SK-N-SH (cell line): ENCODE measurements around the gene ABCC5. TPM values are rescaled to one million over a fixed set of nuclear protein-coding genes. Genes with fewer than 3 reads are reported as not detected.

Experiments
- CTCF ChIA-PET: fragments of 300-600, 350-600 bp; formaldehyde crosslinking; extraction: SDS; loops from one replicate; lab custom pipeline; 2021; lab: Yijun Ruan, JAX
- POLR2A ChIA-PET: fragments of 350-600 bp; sonication (Branson Sonifier 250); formaldehyde crosslinking; extraction: SDS; loops from one replicate; lab custom pipeline; 2020; ENCODE audit warnings: antibody characterized with exemption, inconsistent platforms; lab: Yijun Ruan, JAX
- DNase-seq: peaks from one replicate; pipeline ENCODE4 v3.0.0; 2012
- H2AFZ ChIP-seq: fragments of 200-600 bp; sonication (generic); 2 replicates; pipeline ENCODE4 v1.8.1; 2016; ENCODE audit warnings: antibody characterized with exemption, mild to moderate bottlenecking, low read depth
- H3F3A ChIP-seq: fragments of 200-600 bp; sonication (generic); replicated peaks from 2 replicates; pipeline ENCODE3; 2016; ENCODE audit warnings: antibody characterized with exemption, mild to moderate bottlenecking; ENCODE audit not compliant: insufficient read depth
- H3K27ac ChIP-seq, 2 experiments: fragments of 200-500 bp in 1 of 2; fragments of 200-600 bp in 1 of 2; sonication (Bioruptor generic) in 1 of 2; sonication (generic), shearing (Covaris generic) in 1 of 2; 2 replicates each; pipeline versions ENCODE4 v1.5.1 to v1.6.1; 2014 to 2016; ENCODE audit warnings: low read depth in 2 of 2, inconsistent platforms in 1 of 2, low read length in 1 of 2, mild to moderate bottlenecking in 1 of 2, mixed read lengths in 1 of 2
- H3K27me3 ChIP-seq: fragments of 200-600 bp; sonication (generic), shearing (Covaris generic); 2 replicates; pipeline ENCODE4 v1.6.1; 2016; ENCODE audit warnings: mixed run types; ENCODE audit not compliant: insufficient read depth
- H3K36me3 ChIP-seq, 2 experiments: fragments of 200-500 bp in 1 of 2; fragments of 200-600 bp in 1 of 2; sonication (Bioruptor generic) in 1 of 2; sonication (generic) in 1 of 2; replicated peaks in 1 of 2; 2 replicates each; pipeline versions ENCODE3 to v1.5.1; 2014 to 2016; ENCODE audit warnings: low read length in 1 of 2, mild to moderate bottlenecking in 1 of 2; ENCODE audit not compliant: insufficient read depth in 2 of 2, control insufficient read depth in 1 of 2
- H3K4me1 ChIP-seq, 2 experiments: fragments of 200-500 bp in 1 of 2; fragments of 200-600 bp in 1 of 2; sonication (Bioruptor generic) in 1 of 2; sonication (generic), shearing (Covaris generic) in 1 of 2; 2 replicates each; pipeline versions ENCODE4 v1.5.1 to v1.6.1; 2014 to 2016; ENCODE audit warnings: low read depth in 1 of 2, low read length in 1 of 2, mixed run types in 1 of 2; ENCODE audit not compliant: insufficient read depth in 2 of 2, control insufficient read depth in 1 of 2
- H3K4me2 ChIP-seq: fragments of 200-600 bp; sonication (generic), shearing (Covaris generic); 2 replicates; pipeline ENCODE4 v1.6.1; 2017; ENCODE audit warnings: mixed run types
- H3K4me3 ChIP-seq, 2 experiments: fragments of 200-500 bp in 1 of 2; fragments of 200-600 bp in 1 of 2; sonication (Bioruptor generic) in 1 of 2; sonication (generic), shearing (Covaris generic) in 1 of 2; 2 replicates each; pipeline versions ENCODE4 v1.5.1 to v1.8.1; 2014 to 2016; ENCODE audit warnings: low read depth in 2 of 2, inconsistent platforms in 1 of 2, low read length in 1 of 2, mild to moderate bottlenecking in 1 of 2, mixed read lengths in 1 of 2, moderate library complexity in 1 of 2
- H3K79me2 ChIP-seq: fragments of 200-600 bp; sonication (generic); 2 replicates; pipeline ENCODE4 v1.8.1; 2017; ENCODE audit warnings: mild to moderate bottlenecking; ENCODE audit not compliant: insufficient read depth
- H3K9ac ChIP-seq: fragments of 200-600 bp; sonication (generic); 2 replicates; pipeline ENCODE4 v1.6.1; 2017; ENCODE audit warnings: mixed run types
- H3K9me2 ChIP-seq: fragments of 200-600 bp; sonication (generic); 2 replicates; pipeline ENCODE4 v1.6.1; 2017; ENCODE audit warnings: mixed run types
- H3K9me3 ChIP-seq: fragments of 200-600 bp; sonication (generic); 2 replicates; pipeline ENCODE4 v1.6.1; 2017; ENCODE audit warnings: mixed run types, mild to moderate bottlenecking, moderate library complexity
- H4K20me1 ChIP-seq: fragments of 200-600 bp; sonication (generic); 2 replicates; pipeline ENCODE4 v1.6.1; 2017; ENCODE audit warnings: mild to moderate bottlenecking, mixed run types; ENCODE audit not compliant: insufficient read depth
- ELF1 ChIP-seq: IDR thresholded peaks from 2 replicates; pipeline ENCODE4 v1.4.0; 2012
- EZH2phosphoT487 ChIP-seq: fragments of 200-600 bp; sonication (generic); IDR thresholded peaks from 2 replicates; pipeline ENCODE4 v1.6.1; 2017; ENCODE audit warnings: low read depth, mixed run types, mild to moderate bottlenecking, antibody characterized with exemption, moderate library complexity, borderline replicate concordance
- FOSL2 ChIP-seq: IDR thresholded peaks from 2 replicates; pipeline ENCODE4 v1.4.0; 2012; ENCODE audit warnings: low read depth, mild to moderate bottlenecking, moderate library complexity, borderline replicate concordance
- FOXJ3 ChIP-seq: sonication (generic); formaldehyde crosslinking; IDR thresholded peaks from 2 replicates; pipeline ENCODE4 v1.5.1; 2020; ENCODE audit warnings: mild to moderate bottlenecking, missing genetic modification reagents
- FOXM1 ChIP-seq: IDR thresholded peaks from 2 replicates; pipeline ENCODE4 v1.4.0; 2012; ENCODE audit warnings: low read depth, mild to moderate bottlenecking
- GATA2 ChIP-seq: sonication (generic); formaldehyde crosslinking; IDR thresholded peaks from 2 replicates; pipeline ENCODE4 v1.5.0; 2020; ENCODE audit warnings: mild to moderate bottlenecking, missing genetic modification reagents
- MEF2A ChIP-seq: IDR thresholded peaks from 2 replicates; pipeline ENCODE4 v1.4.0; 2012; ENCODE audit warnings: low read depth, borderline replicate concordance
- MXI1 ChIP-seq: IDR thresholded peaks from 2 replicates; pipeline ENCODE4 v1.6.1; 2012; ENCODE audit warnings: mild to moderate bottlenecking, low read depth, low read length, improper control_type of control experiment
- RXRA ChIP-seq: IDR thresholded peaks from 2 replicates; pipeline ENCODE4 v1.4.0; 2012; ENCODE audit warnings: low read depth, mild to moderate bottlenecking, borderline replicate concordance
- TCF12 ChIP-seq: IDR thresholded peaks from 2 replicates; pipeline ENCODE4 v1.4.0; 2012
- TEAD4 ChIP-seq: IDR thresholded peaks from 2 replicates; pipeline ENCODE4 v1.4.0; 2012; ENCODE audit warnings: mild to moderate bottlenecking, borderline replicate concordance; ENCODE audit not compliant: insufficient read depth
- WGBS: methylation state at CpG from one replicate; pipeline ENCODE4 v1.1.6; 2017; ENCODE audit warnings: low lambda C conversion rate; 5-methylcytosine and 5-hydroxymethylcytosine counted together
- polyA plus RNA-seq, 3 experiments: library from polyadenylated mRNA; depleted of rRNA; stranded (reverse); fragments of >200 nt; gene quantifications; 2 replicates each; pipeline ENCODE4 v1.2.3, GENCODE V29; 2012
- TF ChIP-seq, protein P1 (sequence below): fragments of 150-350 bp; IDR thresholded peaks from 2 replicates; pipeline ENCODE4 v1.6.1; 2016; ENCODE audit warnings: mild to moderate bottlenecking, low read depth, low read length
- TF ChIP-seq, protein P2 (sequence below): IDR thresholded peaks from 2 replicates; pipeline ENCODE4 v1.4.0; 2012; ENCODE audit warnings: low read depth, borderline replicate concordance
- TF ChIP-seq, protein P3 (sequence below): IDR thresholded peaks from 2 replicates; pipeline ENCODE4; 2012
- TF ChIP-seq, protein P4 (sequence below): fragments of 200-600 bp; sonication (generic); IDR thresholded peaks from 2 replicates; pipeline ENCODE4 v1.6.1; 2017; ENCODE audit warnings: antibody characterized with exemption, mild to moderate bottlenecking, moderate library complexity

ABCC5 gene
- polyA plus RNA-seq, 1 of the 3 experiments (the other 2 are of a cell fraction): 25.9 TPM

DNA sequence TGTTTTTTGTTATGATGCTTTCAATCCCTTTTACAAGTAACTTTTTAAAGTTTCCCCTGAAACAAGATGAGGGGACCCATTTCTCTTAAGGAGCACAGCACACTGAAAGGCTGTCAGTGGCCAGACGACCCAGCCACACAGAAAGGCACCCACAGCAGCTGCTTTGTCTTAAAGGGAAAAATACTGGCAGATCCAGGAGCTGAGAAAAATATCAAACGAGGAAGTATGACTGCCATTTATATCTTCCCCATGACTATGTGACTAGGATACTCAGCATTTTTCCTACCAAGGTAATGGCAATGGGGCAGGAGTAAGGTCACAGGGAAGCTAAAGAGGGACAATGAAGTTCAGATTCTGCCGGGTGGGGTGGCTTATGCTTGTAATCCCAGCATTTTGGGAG lies 15.9 kb downstream of the ABCC5 start (continued):
- TF ChIP-seq TEAD4: no peak
- TF ChIP-seq, protein P1, sequence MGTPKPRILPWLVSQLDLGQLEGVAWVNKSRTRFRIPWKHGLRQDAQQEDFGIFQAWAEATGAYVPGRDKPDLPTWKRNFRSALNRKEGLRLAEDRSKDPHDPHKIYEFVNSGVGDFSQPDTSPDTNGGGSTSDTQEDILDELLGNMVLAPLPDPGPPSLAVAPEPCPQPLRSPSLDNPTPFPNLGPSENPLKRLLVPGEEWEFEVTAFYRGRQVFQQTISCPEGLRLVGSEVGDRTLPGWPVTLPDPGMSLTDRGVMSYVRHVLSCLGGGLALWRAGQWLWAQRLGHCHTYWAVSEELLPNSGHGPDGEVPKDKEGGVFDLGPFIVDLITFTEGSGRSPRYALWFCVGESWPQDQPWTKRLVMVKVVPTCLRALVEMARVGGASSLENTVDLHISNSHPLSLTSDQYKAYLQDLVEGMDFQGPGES: no peak
- TF ChIP-seq, protein P2, sequence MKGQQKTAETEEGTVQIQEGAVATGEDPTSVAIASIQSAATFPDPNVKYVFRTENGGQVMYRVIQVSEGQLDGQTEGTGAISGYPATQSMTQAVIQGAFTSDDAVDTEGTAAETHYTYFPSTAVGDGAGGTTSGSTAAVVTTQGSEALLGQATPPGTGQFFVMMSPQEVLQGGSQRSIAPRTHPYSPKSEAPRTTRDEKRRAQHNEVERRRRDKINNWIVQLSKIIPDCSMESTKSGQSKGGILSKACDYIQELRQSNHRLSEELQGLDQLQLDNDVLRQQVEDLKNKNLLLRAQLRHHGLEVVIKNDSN: no peak
- TF ChIP-seq, all 33 proteins: peak for 0

DNA sequence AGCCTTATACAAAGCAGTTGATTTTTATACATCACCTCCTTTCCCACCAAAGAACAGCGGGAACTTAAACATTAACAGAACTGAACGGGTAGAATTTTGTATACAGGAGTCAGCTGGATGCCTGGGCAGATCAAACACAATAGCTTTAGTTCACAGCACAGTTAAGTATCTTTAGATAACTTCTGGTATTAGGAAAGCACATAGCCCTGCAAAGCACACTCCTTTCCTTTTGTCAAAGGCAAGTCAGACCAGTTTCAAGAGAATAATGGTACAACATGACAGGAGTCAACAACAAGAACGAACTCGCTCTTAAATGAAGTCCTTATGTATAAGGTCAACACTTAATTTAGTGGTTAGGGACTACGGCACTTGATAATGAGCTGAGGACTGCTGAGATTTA lies 26.3 kb downstream of the ABCC5 start:
- CTCF ChIA-PET: interaction anchor here (0.9 to 1.2 kb wide), 2 partner anchors 14 to 154 kb away, joined by 3 to 4 read pairs; no protein-coding TSS in a partner anchor
- H3K27me3 ChIP-seq: no peaks in the 10 kb centered on the region
- H3K36me3 ChIP-seq: peaks cover 9 to 16% of the 10 kb centered on the region in 2 experiments
- TF ChIP-seq MXI1 (no peak), MEF2A (no peak), RXRA (no peak), TEAD4 (no peak), ELF1 (no peak), FOXM1 (no peak), FOXJ3 (CRISPR knock-in tag) (no peak), FOSL2 (no peak), EZH2phosphoT487 (no peak), TCF12 (no peak), GATA2 (CRISPR knock-in tag) (no peak)
- TF ChIP-seq, protein P3, sequence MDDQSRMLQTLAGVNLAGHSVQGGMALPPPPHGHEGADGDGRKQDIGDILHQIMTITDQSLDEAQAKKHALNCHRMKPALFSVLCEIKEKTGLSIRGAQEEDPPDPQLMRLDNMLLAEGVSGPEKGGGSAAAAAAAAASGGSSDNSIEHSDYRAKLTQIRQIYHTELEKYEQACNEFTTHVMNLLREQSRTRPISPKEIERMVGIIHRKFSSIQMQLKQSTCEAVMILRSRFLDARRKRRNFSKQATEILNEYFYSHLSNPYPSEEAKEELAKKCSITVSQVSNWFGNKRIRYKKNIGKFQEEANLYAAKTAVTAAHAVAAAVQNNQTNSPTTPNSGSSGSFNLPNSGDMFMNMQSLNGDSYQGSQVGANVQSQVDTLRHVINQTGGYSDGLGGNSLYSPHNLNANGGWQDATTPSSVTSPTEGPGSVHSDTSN: no peak
- TF ChIP-seq, protein P4, sequence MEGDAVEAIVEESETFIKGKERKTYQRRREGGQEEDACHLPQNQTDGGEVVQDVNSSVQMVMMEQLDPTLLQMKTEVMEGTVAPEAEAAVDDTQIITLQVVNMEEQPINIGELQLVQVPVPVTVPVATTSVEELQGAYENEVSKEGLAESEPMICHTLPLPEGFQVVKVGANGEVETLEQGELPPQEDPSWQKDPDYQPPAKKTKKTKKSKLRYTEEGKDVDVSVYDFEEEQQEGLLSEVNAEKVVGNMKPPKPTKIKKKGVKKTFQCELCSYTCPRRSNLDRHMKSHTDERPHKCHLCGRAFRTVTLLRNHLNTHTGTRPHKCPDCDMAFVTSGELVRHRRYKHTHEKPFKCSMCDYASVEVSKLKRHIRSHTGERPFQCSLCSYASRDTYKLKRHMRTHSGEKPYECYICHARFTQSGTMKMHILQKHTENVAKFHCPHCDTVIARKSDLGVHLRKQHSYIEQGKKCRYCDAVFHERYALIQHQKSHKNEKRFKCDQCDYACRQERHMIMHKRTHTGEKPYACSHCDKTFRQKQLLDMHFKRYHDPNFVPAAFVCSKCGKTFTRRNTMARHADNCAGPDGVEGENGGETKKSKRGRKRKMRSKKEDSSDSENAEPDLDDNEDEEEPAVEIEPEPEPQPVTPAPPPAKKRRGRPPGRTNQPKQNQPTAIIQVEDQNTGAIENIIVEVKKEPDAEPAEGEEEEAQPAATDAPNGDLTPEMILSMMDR: no peak
- WGBS: 97% methylated on average over 5 of the region's 5 CpGs
- no peak overlapping the region for H2AFZ ChIP-seq
- H3K4me3 ChIP-seq: no peak overlapping the region
- no peaks in the 10 kb centered on the region for H4K20me1 ChIP-seq
- H3K9me2 ChIP-seq: no peaks in the 10 kb centered on the region
- DNase-seq: no peak
- H3K9me3 ChIP-seq: no peaks in the 10 kb centered on the region
- no peaks in the 10 kb centered on the region; the same call in 1 of the 2 replicates for H3K79me2 ChIP-seq
- POLR2A ChIA-PET: no interaction called here
- no peak overlapping the region for H3K9ac ChIP-seq
- H3K4me1 ChIP-seq: no peaks in the 10 kb centered on the region; a peak in 1 of 4 replicates
- no peak overlapping the region for H3K27ac ChIP-seq
- no peak overlapping the region for H3K4me2 ChIP-seq
- H3F3A ChIP-seq: no peaks in the 10 kb centered on the region
